NCI-H1092 treated with DMSO at 0.1 percent for 48 hours (cell line): ENCODE results near the gene WWC1.
"Not testable (repeated sequence)": the region's sequence is repeated elsewhere in the genome, so short reads cannot be mapped to it uniquely, and the experiment has no call there.

Experiments
- DNase-seq: peaks from one replicate; lab custom pipeline; 2025; lab: John Stamatoyannopoulos, UW

The WWC1 gene

GRCh38 chr5:168413062-168413461 lies 121.6 kb downstream of the WWC1 start:
- no peak for DNase-seq

- DNase-seq: no peak
These were observed 122.2 kb downstream of the WWC1 start for GRCh38 chr5:168413596-168413995.

DNA sequence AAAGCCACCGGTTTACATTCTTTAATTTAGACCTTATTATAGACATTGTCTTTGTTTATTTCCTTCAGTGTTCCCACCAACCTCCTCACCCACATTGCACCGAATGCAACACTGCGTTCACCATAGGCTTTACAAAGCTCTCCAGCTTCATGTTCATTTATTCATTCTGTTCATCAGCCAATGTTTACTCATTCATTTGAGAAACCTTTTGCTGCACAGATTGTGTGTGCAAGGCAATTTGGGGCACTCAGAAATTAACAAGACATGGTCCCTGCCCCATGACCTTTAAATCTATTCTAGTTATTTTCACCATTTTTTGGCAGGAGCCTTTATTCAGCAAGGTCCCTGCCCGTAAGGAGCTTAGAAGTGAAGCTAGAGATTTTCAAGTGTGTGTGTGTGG lies 124.0 kb downstream of the WWC1 start:
- DNase-seq: no peak

DNA sequence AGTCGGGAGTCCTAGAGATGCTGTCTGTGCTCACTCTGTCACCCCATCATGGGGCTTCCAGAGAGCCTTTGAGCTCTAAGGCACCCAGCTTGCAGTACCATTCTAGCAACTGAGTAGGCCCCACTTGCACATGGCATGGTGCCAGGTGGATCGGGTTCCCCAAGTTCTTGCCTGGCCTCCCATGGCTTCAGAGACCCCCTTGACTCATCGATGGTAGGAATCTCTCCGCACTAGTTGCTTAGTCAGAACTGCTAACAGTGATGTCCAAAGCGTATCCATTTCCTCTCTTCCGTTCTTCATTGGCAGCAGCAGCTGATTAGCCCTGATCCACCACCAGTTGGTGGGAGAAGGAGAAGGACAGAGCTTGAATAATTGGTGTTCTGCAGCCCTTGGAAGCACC lies 124.5 kb downstream of the WWC1 start:
- no peak for DNase-seq

DNA sequence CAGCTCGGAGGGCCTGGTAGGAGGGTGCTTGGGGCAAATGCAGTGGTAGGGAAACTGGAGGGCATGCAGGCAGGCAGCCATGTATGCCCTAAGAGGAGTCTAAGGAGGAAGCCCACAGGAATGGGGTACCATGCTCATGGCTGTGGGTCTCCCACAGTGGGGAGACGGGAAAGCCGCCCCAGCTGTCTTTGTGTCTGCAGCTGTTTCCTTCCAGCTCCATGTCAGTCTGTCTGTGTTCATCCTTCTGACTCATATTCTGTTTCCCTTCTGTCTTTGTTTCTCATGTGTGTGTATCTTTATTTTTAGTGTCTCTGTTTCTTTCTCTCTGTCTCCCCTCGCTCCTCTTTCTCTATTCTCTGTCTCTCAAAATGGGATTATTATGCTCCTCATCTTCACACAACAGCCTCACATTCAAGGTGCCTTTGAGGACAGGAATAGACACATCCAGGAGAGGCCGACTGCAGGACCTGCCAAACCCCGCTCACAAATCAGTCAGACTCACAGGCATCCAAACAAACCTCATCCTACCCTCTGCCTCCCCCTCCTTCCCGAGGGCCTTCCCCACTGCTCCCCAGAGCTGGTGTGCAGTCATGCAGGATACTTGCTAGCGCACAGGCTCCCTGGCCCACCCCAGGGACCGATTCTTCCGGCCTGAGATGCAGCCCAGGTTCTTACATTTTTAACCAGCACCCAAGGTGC lies 126.4 kb downstream of the WWC1 start:
- no peak for DNase-seq

GRCh38 chr5:168420461-168420860 lies 129.0 kb downstream of the WWC1 start:
- DNase-seq: no peak

GRCh38 chr5:168422431-168422830 lies 131.0 kb downstream of the WWC1 start:
- peak; percentile 15 for DNase-seq

- DNase-seq: no peak
These were observed 132.0 kb downstream of the WWC1 start for GRCh38 chr5:168423478-168423877.

DNA sequence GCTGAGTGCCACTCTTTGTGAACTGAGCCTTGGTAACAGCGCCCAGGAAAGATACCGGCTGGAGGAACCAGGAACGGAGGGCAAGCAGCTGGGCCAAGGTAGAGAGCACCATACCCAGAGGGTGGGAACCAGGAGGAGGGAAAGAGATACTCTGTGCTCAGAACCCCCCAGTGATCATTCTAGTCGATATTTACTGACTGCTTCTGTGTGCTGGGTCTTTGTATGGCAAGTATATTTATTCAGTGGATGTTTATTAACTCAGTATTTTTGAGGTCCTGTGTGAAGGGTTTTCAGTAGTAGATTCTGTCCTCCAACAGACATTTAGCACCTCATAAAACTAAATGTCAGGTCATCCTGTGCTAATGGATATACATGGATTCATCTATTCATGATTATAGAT lies 132.5 kb downstream of the WWC1 start:
- no peak for DNase-seq

GRCh38 chr5:168424594-168425323 lies 133.3 kb downstream of the WWC1 start:
- DNase-seq: no peak

- no peak for DNase-seq
These were observed 134.8 kb downstream of the WWC1 start for GRCh38 chr5:168426007-168426863.

GRCh38 chr5:168426864-168427172 lies 135.4 kb downstream of the WWC1 start:
- no peak for DNase-seq

DNA sequence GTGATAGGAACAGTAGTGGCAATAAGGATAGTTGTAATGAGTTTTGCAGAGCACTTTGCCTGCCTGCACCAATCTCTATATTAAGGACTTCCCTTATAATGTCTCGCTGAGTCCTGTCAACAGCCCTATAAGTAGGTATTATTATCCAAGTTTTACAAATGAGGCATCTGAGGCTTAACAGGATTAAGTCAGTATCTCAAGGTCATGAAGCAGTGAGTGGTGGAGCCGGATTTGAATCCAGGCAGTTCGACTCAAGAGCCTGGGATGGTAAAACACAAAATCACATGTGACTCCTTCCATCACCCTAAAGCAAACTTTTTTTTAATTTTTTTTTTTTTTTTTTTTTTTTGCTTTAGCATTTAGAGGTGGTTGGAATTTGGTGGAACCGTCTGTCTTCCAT lies 135.8 kb downstream of the WWC1 start:
- DNase-seq: no peak

GRCh38 chr5:168428552-168428951 lies 137.1 kb downstream of the WWC1 start:
- no peak for DNase-seq

- DNase-seq: no peak
These were observed 138.9 kb downstream of the WWC1 start for GRCh38 chr5:168430296-168430695.

GRCh38 chr5:168432903-168433302 lies 141.5 kb downstream of the WWC1 start:
- DNase-seq: no peak

DNA sequence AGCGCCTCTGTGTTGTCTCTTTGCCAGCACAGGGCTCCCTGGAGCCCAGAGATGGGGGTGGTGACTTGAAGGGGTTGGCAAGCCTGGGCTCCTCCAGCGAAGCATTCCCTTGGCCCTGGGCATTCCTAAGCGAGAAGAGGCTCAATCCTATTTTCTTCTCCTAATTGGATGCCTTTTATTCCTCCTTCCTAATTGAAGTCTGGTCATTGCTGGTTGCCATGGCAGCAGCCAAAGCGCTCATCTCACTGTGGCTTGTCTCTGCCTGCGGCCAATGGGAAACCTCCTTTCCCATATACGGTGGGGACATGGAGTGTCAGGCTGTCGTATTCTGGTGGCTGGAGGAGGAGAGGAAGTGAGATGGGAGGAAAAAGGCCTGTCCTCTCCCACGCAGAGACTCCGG lies 142.6 kb downstream of the WWC1 start:
- DNase-seq: no peak

DNA sequence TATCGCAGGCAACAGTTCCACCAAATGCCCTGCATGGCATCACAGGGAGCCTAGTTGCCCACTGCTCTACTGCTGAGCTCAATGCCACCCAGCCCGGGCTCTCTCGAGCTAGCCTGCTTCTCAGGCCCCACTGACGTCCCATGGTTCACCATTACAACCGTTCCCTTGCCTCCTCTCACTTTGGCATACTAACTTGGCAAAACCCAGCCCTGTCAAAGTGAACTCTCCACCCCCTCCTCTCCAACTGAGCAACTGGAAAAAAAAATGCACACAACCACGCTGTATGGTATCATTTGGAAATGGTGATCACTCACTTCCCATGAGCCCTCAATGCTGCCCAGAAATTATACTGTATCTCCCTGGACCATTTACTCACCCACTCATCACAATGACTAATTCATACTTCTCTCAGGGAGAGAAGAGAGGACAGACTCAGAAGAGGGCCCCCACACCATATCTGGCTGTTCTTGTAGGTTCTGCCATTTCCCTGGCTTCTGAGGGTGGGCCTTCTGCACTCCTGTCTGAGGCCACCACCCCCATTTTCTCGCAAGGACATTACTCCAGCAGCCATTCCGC lies 143.4 kb downstream of the WWC1 start:
- DNase-seq: no peak

DNA sequence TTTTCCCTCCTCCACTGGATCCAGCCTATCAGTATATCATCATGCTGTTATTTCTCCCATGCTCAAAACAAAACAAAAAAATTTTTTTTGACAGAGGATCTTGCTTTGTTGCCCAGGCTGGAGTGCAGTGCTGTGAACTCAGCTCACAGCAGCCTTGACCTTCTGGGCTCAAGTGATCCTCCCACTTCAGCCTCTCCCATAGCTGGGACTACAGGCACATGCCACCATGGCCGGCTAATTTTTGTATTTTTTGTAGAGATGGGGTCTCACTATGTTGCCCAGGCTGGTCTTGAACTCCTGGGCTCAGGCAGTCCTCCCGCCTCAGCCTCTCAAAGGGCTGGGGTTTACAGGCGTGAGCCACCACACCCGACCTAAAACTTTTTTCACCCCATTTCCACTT lies 143.9 kb downstream of the WWC1 start:
- not testable (repeated sequence) for DNase-seq

DNA sequence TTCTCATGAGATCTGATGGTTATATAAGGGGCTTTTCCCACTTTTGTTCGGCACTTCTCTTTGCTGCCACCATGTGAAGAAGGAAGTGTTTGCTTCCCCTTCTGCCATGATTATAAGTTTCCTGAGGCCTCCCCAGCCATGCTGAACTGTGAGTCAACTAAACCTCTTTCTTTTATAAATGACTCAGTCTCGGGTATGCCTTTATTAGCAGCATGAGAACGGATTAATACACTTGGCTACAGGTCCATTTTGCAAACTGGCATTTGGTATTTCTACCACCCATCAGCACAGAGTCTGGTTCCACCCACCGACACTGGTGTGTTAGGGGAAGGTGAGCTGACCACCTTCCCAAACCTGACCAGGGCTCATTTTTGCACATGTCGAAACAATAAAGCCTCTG lies 146.9 kb downstream of the WWC1 start:
- no peak for DNase-seq

DNA sequence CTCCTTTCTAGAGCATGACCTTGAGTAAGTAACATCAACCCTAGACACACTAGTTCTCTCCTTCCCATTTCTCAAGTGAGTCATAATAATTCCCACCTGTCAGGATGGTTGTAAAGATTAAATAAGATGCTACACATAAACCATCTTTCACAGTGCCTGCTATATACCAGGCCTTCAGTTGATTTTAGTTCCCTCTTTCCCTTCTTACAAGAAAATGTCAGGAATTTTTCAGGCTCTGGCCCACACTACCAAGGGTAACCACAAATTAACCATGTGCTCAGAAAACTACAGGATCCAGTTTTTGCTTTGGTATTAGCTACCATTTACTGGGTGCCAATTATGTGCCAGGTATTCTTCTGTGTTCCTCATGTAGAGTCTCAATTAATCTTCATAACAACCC lies 152.1 kb downstream of the WWC1 start:
- DNase-seq: no peak

DNA sequence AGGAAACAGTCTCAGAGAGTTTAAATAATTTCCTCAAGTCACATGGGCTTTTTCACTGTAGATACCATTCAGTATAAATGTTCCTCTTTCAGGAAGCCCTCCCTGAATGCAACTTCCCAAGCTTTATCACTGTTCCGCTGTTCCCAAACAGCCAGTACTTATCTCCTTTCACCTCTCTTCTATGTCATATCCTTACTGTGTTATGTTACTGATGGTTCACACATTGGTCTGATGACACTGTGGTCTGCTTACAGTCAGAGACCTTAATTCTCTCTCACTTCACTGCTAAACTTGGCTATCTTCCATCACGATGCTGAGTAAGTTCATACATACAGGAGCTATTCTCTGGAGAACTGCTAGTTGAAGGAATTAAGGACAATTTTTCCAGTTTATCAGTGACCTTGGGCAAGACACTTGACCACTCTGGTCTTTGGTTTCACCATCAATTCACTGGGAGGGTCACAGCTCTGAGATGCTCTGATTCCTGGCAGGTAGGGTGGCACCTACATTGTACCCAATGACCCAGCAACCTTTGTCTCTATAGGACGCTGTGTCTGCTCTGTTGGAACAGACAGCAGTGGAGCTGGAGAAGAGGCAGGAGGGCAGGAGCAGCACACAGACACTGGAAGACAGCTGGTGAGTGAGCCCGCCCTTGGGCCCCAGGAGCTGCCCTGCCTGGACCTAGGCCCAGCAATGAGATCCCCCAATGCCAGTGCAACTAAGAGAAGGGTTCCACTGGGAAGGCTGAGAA lies 152.7 kb downstream of the WWC1 start:
- DNase-seq: no peak
